PC-3 (cell line): ENCODE measurements around the gene CEL. TPM values are rescaled to one million over a fixed set of nuclear protein-coding genes. Genes with fewer than 3 reads are reported as not detected.

Experiments
- ATAC-seq: fragments of 200-7000 bp; cut with Tn5 transposase; 2 replicates; pipeline ENCODE4 v1.9.1; 2020; ENCODE audit warnings: mild to moderate bottlenecking, moderate library complexity
- BruUV-seq: library from RNA; stranded (reverse); fragments of 400-500 nt; replicated peaks from 2 replicates; lab custom pipeline; 2021; lab: Mats Ljungman, UMichigan
- CTCF ChIA-PET: fragments of 300-600 bp; sonication (Branson Sonifier 250); formaldehyde crosslinking; loops from one replicate; lab custom pipeline; 2022; ENCODE audit warnings: antibody characterized with exemption; lab: Charles Lee
- POLR2A ChIA-PET: fragments of 300-600 bp; sonication (Branson Sonifier 250); formaldehyde crosslinking; loops from one replicate; lab custom pipeline; 2022; ENCODE audit warnings: antibody characterized with exemption; ENCODE audit not compliant: unreplicated experiment; lab: Charles Lee
- DNase-seq: peaks from one replicate; pipeline ENCODE4 v3.0.0-alpha.2; 2015
- H2AFZ ChIP-seq: fragments of 300-600 bp; sonication (generic); 2 replicates; pipeline ENCODE4 v1.6.0; 2016; ENCODE audit warnings: antibody characterized with exemption, low read length
- H3F3A ChIP-seq: fragments of 300-600 bp; sonication (generic); one replicate; pipeline ENCODE4 v1.6.0; 2017; ENCODE audit warnings: antibody characterized with exemption, low read length, control low read depth, mild to moderate bottlenecking; ENCODE audit not compliant: unreplicated experiment
- H3K27ac ChIP-seq: fragments of 300-600 bp; sonication (generic); 2 replicates; pipeline ENCODE4 v1.5.1; 2016; ENCODE audit warnings: mild to moderate bottlenecking, low read length
- H3K27me3 ChIP-seq: fragments of 300-600 bp; sonication (generic); 2 replicates; pipeline ENCODE4 v1.6.1; 2016; ENCODE audit warnings: low read length, mixed read lengths
- H3K36me3 ChIP-seq: fragments of 300-600 bp; sonication (generic); 2 replicates; pipeline ENCODE4 v1.6.1; 2016; ENCODE audit warnings: low read depth, mixed run types, low read length, mixed read lengths
- H3K4me1 ChIP-seq: fragments of 300-600 bp; sonication (generic); 2 replicates; pipeline ENCODE4 v1.5.1; 2016; ENCODE audit warnings: low read length; ENCODE audit not compliant: insufficient read depth
- H3K4me2 ChIP-seq: fragments of 300-600 bp; sonication (generic); 2 replicates; pipeline ENCODE4 v1.6.0; 2016; ENCODE audit warnings: low read length
- H3K4me3 ChIP-seq: fragments of 300-600 bp; sonication (generic); 2 replicates; pipeline ENCODE4 v1.5.1; 2016; ENCODE audit warnings: mild to moderate bottlenecking, low read length, mixed read lengths
- H3K79me2 ChIP-seq: fragments of 300-600 bp; sonication (generic); 2 replicates; pipeline ENCODE4 v1.6.1; 2017; ENCODE audit warnings: low read length, mixed read lengths
- H3K9ac ChIP-seq: fragments of 300-600 bp; sonication (generic); 2 replicates; pipeline ENCODE4 v1.6.0; 2016; ENCODE audit warnings: mild to moderate bottlenecking, low read length
- H3K9me2 ChIP-seq: fragments of 300-600 bp; sonication (generic); replicated peaks from 2 replicates; pipeline ENCODE4 v1.6.1; 2016; ENCODE audit warnings: mixed run types, low read length, mixed read lengths
- H3K9me3 ChIP-seq: fragments of 300-600 bp; sonication (generic); 2 replicates; pipeline ENCODE4 v1.6.1; 2016; ENCODE audit warnings: low read length, mixed read lengths
- H4K20me1 ChIP-seq: fragments of 300-600 bp; sonication (generic); 2 replicates; pipeline ENCODE4 v1.6.1; 2016; ENCODE audit warnings: low read length, mixed read lengths
- EZH2 ChIP-seq: fragments of 300-600 bp; sonication (generic); IDR thresholded peaks from one replicate; pipeline ENCODE4 v1.6.1; 2017; ENCODE audit warnings: antibody characterized with exemption, mild to moderate bottlenecking, low read length; ENCODE audit not compliant: unreplicated experiment
- EZH2phosphoT487 ChIP-seq: fragments of 300-600 bp; sonication (generic); IDR thresholded peaks from 2 replicates; pipeline ENCODE4 v1.6.1; 2018; ENCODE audit warnings: mild to moderate bottlenecking, antibody characterized with exemption, low read length, borderline replicate concordance
- intact Hi-C: fragments of 100-400 bp; cut with micrococcal nuclease; formaldehyde crosslinking; loops from 2 replicates; pipeline ENCODE4 v1.9.0; 2023
- total RNA-seq: library from RNA; depleted of rRNA; stranded (reverse); fragments of >200 nt; gene quantifications from 2 replicates; pipeline ENCODE4 v1.2.3, GENCODE V29; 2014
- TF ChIP-seq, protein P1 (sequence below): fragments of 300-600 bp; sonication (generic); conservative IDR thresholded peaks from 2 replicates; pipeline ENCODE4 v1.5.1; 2017; ENCODE audit warnings: antibody characterized with exemption, low read depth, mild to moderate bottlenecking, low read length

The CEL gene
- total RNA-seq, 1 experiment from 2014 or later, result 0.47 TPM

DNA sequence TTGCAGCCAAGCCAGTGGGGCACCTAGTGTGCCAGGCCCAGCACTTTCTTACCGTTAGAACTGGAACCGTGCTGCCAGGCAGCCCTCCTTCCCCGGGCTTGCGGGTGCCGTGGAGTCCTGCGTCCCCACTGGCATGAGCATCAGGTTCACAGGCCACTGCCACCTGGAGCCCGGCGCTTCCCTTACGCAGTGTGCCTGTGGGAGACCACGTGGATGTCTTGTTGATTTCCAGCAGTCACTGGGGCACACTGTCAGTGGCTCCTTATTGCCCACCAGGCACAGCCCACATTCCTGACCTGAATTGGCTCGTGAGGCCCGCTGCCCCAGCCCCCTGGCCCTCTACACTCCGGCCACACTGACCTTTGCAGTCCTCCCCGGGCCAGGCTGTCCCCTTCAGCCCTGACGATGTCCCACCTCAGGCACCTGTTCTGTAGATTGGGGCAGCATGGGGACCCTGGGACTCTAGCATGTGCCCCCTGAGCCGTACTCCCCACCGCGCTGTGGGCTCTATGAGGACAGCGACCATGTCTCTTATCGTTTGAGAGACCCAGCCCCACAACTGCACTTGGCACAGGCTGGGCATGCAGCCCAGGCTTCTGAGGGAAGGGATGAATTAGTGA, 10.4 kb upstream of the CEL start:
- H3K9me3 ChIP-seq, result no peaks in the 10 kb centered on the region
- no peaks in the 10 kb centered on the region for H3K79me2 ChIP-seq
- intact Hi-C loops, result no loop called here
- no peak overlapping the region for H3K27ac ChIP-seq
- CTCF ChIA-PET, result no interaction called here
- DNase-seq (no peak), ATAC-seq (no peak)
- H3K9ac ChIP-seq, result no peak overlapping the region
- no peak overlapping the region for H3K4me2 ChIP-seq
- H3K27me3 ChIP-seq, result no peaks in the 10 kb centered on the region
- H3K36me3 ChIP-seq, result peaks cover 3% of the 10 kb centered on the region
- H2AFZ ChIP-seq, result no peak overlapping the region
- H3K4me3 ChIP-seq, result no peak overlapping the region
- H3K4me1 ChIP-seq, result no peaks in the 10 kb centered on the region
- no peaks in the 10 kb centered on the region for H3F3A ChIP-seq
- POLR2A ChIA-PET, result no interaction called here
- TF ChIP-seq EZH2phosphoT487 (no peak), EZH2 (no peak)
- TF ChIP-seq, protein P1, sequence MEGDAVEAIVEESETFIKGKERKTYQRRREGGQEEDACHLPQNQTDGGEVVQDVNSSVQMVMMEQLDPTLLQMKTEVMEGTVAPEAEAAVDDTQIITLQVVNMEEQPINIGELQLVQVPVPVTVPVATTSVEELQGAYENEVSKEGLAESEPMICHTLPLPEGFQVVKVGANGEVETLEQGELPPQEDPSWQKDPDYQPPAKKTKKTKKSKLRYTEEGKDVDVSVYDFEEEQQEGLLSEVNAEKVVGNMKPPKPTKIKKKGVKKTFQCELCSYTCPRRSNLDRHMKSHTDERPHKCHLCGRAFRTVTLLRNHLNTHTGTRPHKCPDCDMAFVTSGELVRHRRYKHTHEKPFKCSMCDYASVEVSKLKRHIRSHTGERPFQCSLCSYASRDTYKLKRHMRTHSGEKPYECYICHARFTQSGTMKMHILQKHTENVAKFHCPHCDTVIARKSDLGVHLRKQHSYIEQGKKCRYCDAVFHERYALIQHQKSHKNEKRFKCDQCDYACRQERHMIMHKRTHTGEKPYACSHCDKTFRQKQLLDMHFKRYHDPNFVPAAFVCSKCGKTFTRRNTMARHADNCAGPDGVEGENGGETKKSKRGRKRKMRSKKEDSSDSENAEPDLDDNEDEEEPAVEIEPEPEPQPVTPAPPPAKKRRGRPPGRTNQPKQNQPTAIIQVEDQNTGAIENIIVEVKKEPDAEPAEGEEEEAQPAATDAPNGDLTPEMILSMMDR, result no peak
- H4K20me1 ChIP-seq, result no peaks in the 10 kb centered on the region
- no TSS peak for BruUV-seq
- H3K9me2 ChIP-seq, result no peaks in the 10 kb centered on the region

- Histone ChIP-seq H3K4me3 (no peak overlapping the region), H3F3A (no peaks in the 10 kb centered on the region), H3K9ac (no peak overlapping the region), H3K36me3 (peaks cover 3% of the 10 kb centered on the region), H3K9me3 (no peaks in the 10 kb centered on the region), H3K9me2 (no peaks in the 10 kb centered on the region), H3K27me3 (no peaks in the 10 kb centered on the region), H3K79me2 (no peaks in the 10 kb centered on the region), H3K27ac (no peak overlapping the region), H3K4me1 (no peaks in the 10 kb centered on the region), H4K20me1 (no peaks in the 10 kb centered on the region), H3K4me2 (no peak overlapping the region), H2AFZ (no peak overlapping the region)
- intact Hi-C loops, result no loop called here
- TF ChIP-seq EZH2 (no peak), EZH2phosphoT487 (no peak)
- TF ChIP-seq, protein P1, result no peak
- ChIA-PET POLR2A (no interaction called here), CTCF (no interaction called here)
- BruUV-seq, result no TSS peak
- no peak for DNase-seq
- ATAC-seq, result no peak
Measured at GRCh38 chr9:133051966-133052539, 9.7 kb upstream of the CEL start.

DNA sequence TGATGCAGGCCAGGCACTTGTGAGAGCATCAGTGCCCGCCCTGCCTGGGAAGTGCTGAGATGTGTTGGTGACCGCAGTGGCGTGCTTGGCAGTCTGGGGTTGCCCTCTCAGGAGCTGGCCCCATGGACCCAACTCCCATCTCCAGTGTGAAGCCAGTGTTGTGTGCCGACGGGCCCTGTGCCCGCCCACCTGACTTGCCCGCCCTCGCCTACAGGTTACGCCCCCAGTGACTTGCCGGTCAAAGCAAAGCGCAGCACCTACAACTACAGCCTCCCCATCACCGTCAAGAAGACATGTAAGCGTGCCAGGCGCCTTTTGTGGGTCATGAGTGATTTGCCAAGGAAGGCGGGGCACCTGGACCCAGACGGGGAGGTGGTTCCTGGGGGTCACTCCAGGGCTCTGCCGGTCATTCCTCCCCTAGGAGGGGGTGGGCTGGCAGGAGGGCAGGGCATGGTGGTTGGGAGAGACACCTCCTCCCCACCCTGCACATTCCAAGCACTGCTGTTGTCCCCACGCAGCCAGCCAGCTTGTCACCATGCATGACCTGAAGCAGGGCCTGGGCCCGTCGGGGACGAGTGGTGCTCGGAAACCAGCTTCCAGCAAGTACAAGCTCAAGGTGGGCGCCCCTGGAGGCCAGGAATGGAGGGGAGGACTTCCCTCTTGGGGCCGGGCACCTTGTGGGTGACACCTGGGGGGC, 7.4 kb upstream of the CEL start:
- no peaks in the 10 kb centered on the region for H3K9me2 ChIP-seq
- no peaks in the 10 kb centered on the region for H3F3A ChIP-seq
- no TSS peak for BruUV-seq
- H3K4me3 ChIP-seq, result no peak overlapping the region
- TF ChIP-seq EZH2phosphoT487 (no peak), EZH2 (no peak)
- TF ChIP-seq, protein P1, result no peak
- H3K27ac ChIP-seq, result no peak overlapping the region
- H3K4me1 ChIP-seq, result no peaks in the 10 kb centered on the region
- no peaks in the 10 kb centered on the region for H3K79me2 ChIP-seq
- CTCF ChIA-PET, result no interaction called here
- no peak for DNase-seq
- no peak overlapping the region for H3K4me2 ChIP-seq
- no peaks in the 10 kb centered on the region for H3K27me3 ChIP-seq
- intact Hi-C loops, result no loop called here
- H3K36me3 ChIP-seq, result peaks cover 3% of the 10 kb centered on the region
- no peak overlapping the region for H2AFZ ChIP-seq
- POLR2A ChIA-PET, result no interaction called here
- ATAC-seq, result no peak
- H4K20me1 ChIP-seq, result no peaks in the 10 kb centered on the region
- no peaks in the 10 kb centered on the region for H3K9me3 ChIP-seq
- no peak overlapping the region for H3K9ac ChIP-seq
